HG02763 (cell line): ENCODE results near the gene IGSF21.

Experiments
- ATAC-seq: cut with Tn5 transposase; IDR thresholded peaks from one replicate; pipeline ENCODE4 v1.9.1; 2021; ENCODE audit warnings: mild to moderate bottlenecking, moderate library complexity; ENCODE audit not compliant: unreplicated experiment

The IGSF21 gene

DNA sequence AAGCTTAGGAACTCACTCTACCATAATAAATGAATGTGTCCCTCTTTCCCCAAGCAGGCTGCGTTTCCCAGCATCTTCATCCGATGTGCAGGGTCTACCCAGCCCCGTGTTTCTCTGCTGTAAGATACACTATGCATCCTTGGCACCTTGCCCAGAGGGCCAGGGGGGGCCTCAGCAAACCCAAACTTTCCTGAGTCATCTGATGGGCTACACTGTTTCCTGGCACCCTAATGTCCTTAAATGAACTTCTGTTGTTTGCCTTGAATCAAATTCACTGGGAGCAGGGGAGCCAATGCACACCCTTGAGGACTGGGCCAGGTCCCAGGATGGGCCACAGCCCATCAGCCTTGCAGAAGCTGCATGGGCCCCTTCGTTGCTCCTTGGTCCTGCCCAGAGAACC, 145.5 kb downstream of the IGSF21 start:
- no peak for ATAC-seq

DNA sequence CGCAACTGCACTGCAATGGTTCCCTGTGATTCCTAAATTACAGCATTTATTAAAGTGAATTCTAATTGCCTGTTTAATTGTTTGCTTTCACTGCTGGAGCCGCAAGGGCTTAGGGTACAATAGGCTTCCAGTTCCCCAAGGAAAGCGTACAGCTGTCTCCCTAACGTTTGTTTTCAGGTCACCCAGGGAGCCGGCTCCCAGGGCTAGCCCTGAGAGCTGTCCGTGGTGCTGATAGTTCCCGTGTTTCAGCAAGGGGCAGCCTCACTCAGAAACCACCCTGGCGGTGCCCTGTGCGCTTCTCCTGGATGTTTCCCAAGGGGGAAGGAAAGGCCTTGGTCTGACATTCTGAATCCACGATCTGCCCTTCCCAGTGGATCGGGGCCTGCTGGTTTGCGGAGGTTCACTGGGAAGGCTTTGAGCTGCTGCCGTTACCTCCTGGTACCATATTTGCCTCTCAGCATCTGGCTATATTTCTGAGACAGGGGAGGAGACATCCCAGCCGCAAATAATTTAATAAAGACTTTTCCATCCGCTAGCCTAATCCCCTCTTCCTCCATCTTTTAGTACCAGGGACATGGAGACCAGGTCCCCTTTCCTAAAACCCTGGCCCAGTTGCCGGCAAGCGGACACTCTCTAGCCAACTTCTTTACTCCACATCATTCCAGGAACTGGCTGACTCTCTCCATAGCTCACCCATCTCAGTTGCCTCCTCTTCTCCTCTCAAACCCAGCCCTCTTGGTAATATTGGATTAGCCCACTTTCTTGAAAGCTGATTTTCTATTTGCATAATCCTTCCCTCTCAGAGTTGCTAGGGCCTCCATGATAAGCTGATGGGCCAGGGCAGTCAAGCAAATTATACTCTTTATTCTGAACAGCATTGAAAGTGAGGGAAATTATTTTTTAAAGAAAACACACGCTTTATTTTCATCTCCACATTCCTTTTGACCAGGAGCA, 149.0 kb downstream of the IGSF21 start:
- no peak for ATAC-seq

DNA sequence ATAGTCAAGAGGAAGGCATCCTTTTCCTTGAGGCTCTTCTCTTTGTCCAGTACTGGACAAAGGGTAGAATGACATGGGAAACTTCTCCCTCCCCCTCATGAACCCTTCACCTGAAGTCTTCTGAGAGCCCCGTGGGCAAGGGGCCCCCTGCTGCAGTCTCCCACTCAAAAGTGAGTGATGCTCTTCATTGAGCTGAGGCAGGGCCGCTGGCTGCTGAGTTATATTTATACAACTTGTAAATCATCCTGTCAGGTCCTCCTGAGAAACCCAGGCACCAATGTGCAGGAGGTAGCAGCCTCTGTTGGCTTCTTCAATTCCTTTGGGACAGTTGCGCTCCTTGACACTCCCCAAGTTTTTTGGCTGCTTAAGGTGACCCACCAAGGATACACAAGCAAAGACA, 150.2 kb downstream of the IGSF21 start:
- ATAC-seq, result no peak

DNA sequence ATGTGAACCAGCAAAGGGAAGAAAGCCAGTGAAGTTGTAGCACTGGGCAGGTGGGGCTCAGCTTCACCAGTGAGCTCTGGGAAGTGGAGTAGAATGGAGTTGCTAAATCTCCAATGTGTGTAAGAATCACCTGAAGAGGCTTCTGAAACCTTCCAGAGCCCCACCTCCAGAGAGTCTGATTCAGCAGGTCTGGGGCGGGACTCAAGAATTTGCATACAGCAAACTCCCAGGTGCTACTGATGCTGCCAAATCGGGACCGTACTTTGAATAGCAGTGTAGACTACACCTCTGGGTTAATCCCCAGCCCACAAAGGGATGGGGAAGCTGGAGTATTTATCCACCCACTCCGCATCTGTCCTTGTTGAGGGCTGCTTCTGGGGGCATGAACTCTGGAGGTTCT, 154.3 kb downstream of the IGSF21 start:
- no peak for ATAC-seq

DNA sequence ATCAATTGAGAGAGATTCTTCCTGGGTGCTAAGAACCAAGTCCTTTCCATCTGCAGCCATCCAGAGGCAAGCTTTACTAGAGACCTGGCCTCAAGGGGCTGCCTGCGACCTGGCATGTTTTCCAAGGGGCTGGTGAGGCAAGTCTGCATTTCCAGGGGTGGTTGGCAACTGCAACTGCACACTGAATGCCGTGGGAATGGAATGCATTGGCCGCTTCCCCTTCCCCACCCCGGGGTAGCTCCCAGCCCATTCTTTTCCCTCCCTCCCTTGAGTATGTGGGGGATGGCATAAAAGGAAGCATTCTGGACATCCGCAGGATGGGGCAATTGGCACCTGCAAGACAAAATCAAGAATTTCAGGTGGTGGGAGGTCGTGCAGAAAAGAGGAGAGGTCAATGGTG, 155.1 kb downstream of the IGSF21 start:
- ATAC-seq, result no peak

DNA sequence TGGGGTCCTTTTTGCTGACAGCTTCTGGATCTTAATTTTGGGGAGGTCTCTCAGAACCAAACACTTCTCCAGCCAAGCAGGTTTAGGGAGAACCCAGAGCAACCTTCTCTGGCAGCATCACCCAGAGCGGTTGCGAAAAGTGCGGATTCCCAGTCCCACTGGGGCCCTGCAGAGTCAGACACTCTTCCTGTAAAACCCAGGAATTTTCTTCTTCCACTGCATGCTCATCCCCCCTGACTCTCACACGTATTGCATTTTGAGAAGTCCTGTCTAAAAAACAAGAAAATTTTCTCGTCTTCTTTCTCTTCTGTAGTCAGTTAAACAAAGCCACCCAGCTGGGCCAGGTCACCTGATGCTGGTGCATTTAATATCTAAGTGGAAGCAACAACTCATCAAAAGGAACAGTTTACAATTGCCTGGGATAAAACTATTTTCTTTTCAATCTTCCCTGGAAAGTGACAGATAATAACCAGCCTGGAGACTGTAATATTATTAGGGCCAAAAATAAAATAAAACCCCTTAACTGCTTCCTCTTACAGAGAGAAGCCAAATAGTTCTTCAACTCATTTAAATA, 156.0 kb downstream of the IGSF21 start:
- no peak for ATAC-seq

DNA sequence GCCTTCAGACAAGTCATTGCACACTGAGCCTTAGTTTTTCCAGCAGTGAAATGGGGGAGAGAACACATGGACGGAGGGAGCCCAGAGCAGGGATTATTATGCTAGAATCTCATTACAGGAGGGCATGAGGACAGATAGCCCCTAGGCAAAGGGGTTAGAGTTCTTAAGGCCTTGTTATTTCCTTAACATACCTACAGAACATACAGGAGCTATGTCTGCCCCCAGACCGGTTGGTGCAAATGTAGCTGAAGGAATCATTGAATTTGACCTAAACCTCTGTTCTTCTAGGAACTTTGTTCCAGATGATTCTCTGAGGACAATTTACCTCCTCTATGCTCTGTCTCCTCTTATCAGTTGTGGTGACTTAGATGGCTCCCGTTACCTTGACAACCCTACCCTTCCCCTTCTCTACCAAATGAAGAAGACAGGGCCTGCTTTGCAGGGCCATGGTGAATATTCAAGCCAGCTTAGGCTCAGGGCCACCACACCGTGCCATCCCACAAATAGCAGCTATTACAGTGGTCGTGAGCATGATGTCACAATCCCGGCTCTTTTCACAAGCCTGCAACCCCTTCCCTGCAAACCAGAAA, 156.9 kb downstream of the IGSF21 start:
- no peak for ATAC-seq

DNA sequence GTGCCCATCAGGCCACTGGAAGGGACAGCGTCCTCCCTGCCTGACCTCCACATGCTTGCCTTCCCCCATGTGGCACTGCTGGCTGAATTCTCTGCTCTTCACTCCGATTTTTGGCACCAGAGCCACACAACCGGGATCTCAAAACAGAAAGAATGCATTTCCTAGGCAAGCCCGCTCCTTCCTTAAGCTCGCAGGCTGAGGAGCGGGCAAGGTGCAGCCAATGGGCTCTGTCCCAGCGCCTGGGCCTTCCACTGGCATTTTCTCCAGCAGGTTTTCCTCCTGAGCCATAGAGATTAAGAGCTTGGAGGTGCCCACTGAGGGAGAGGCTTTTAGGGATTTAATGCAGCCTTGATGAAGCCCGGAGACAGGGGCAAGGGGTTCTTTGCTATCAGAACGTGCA, 158.0 kb downstream of the IGSF21 start:
- ATAC-seq, result no peak

DNA sequence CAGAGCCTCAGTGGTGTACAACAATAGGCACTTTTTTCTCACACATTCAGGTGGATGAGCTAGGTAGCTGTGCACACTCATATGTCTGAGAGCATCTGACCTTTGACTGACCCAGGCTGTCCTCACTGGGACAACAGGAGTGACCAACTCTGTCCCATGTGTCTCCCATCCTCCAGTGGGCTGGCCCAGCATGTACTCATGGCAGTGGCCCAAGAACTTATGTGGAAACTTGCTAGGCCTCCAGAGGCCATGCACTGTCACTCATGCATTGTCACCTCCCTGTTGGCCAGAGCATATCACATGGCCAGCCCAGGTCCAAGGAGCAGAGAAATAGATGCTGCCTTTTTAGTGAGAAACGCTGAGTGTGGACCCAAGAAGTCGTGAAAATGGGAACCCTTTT, 158.8 kb downstream of the IGSF21 start:
- ATAC-seq, result no peak

DNA sequence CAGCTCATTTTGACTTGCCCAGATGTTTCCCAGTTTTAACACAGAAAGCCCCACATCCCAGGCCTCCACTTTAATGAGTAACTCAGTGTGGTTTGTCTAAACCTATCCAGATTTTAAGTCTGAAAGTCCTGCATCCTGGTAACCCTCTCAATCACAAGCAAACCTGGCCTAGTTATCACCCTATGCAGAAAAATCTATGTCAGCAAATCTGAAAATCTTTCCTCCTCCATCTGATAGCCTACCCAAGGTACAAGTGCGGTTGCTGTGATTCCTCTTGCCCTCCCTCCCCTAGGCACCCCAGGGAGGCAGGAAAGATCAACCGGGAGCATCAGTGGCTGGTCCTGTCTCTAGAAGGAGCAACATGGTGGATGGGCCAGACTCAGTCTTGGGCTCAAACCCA, 163.7 kb downstream of the IGSF21 start:
- ATAC-seq, result no peak

DNA sequence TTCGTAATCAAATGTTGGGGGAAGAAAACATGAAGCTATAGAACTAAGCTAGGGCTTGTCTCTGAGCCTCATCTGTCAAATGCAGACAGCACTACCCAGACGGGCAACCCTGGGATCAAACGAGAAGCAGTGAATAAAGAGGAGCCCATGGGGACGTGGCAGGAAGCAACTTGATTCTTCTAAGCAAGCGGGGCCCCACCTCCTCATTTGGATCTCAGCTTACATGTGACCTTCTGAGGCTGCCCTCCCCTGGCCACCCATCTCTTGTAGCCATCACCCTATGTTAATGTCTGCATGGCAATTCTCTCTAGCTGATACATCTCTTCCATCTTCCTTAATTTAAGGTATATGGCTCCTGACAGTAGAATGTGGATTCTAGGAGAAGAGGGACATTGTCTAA, 171.3 kb downstream of the IGSF21 start:
- ATAC-seq, result no peak

DNA sequence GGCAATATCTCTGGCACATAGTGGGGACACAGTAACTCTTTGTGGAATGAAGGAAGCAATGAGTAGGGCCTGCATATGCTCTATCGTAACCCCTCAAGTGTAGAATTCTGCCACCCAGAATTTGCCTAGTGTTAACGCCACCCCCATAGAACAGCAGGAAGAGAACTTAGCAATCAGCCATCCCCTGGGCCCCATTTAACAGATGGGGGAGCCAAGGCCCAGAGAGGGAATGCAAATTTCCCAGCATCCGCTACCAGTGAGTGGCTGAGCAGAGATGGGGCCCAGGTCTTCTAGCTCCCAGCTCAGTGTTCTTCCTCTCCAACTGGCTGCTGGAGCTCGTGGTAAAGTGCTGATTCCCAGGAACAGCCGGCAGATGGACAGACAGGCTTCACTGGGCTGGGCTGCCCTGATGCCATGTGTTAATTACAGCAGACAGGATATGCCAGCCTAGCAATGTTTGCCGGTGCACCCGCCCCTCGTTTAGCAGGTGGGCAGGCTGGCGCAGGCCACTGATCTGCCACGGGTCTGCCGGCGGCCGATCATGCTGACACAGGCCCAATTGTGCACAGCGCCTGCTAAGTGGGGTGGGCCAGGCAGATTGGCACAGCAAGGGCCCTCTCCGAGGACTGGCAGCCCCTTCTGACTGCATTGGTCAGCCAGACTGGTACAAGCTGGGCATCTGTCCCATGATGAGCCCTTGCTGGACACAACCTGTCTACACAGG, 171.9 kb downstream of the IGSF21 start:
- ATAC-seq, result no peak

DNA sequence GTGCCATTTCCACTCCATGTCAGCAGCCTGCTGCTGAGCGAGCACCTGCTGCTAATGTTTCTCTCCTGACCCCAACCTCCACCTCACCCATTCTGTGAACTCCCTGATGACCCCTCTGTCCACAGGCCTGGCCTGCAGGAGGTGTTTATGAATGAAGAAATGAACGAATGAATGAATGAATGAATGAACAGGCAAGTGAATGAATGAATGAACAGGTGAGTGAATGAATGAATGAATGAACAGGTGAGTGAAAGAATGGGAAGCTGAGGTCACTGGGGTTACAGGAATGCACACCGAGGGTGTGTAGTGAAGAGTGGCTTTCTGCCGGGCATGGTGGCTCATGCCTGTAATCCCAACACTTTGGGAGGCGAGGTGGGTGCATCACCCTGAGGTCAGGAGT, 173.4 kb downstream of the IGSF21 start:
- ATAC-seq, result no peak

DNA sequence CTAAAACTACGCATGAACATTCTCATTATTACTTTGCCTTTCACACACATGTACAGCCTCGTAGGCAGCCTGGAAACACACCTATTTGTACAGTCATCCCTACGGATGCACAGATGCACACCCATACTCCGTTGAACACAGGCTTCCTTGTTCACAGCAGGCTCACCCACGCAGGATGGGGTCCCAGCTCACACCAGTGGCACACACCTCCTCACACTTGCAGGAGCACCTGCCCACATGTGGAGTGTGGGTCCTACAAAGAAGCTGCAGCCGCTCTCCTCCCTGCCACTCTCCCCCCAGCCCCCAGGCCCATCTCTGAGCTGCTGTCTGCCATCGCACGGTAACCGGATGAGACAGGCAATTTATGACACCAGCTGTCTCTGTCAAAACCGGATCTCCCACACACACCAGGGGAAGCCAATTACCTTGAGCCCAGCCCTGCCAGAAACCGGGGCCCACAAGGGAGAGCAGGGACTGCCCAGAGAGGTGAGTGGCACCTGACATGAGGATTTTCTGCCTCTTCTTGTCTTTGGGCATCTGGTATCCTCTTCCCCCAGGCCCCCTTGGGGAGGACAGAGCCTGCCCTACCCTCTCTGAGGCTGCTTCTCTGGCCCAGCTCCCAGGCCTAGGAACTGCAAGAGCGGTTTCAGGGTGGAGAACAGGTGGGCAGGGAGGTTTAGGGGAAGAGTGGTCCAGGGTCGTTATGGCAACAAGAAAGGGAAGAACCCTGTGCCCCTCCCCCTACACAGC, 175.4 kb downstream of the IGSF21 start:
- ATAC-seq, result no peak

DNA sequence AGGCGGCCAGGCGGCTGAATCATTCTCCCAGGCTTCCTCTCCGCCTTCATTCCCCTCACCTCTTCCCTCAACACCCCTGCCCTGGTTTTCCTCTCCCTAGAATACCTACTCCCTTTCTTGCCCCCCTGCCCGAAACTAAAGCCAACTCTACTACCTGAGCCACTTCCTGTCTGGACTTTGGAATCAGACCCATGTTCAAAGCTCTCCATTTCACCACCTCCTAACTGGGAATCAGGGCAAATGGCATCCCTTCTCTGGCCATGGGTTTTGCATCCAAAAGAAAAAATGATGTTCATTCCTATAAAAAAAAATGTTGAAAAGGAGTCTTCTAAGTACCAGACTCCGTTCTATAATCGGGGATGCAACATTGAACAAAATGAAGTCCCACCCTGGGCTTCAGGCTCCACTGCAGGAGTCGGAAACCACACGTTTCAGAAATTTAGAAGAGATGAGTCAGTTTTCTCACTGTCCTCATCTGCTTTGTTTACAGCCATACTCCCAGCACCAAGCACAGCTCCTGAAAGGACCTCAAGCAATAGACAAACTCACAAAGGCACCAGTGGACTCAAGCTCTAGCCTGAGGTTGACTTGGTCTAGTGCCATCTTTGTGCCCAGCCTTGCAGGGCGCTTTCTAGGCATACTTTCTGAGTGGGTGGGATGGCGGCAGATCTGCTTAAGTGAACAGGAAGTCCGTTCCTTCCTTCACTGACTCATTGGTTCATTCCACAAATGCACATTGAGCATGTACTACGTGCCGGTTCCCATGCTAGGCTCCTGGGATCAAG, 176.2 kb downstream of the IGSF21 start:
- no peak for ATAC-seq

DNA sequence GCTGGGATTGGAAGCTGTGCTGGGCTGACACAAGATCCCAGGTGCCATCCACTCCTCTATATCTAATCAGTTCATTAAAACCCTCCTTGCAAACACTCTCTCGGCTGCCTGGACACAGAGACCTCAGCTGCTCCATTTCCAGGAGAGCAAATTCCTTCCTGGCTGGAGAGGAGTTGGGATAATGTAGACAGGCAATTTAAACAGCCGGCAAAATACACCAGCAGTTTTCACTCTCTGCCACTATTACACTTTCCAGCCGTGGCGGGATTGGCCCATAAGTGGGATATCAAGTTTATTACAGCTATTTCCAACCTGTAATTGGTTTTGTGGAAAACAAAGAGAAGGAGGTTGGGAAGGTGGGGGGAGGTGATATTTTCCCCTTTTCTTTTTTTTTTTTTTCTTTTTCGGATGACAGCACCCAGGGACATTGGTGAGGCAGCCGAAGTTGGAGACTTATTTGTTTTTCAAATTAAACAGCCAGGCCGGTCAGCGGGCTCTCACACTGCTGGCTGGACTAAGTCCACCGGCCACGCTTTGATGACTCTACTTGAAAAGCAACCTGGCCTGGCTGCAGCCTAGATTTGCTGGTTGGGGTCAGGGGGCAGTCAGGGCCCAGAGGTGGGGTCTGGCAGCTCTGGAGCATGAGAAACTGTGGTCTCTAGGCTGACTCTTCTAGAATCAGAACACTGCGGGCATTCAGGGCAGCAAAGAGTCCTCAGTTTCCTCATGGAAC, 177.4 kb downstream of the IGSF21 start:
- no peak for ATAC-seq

DNA sequence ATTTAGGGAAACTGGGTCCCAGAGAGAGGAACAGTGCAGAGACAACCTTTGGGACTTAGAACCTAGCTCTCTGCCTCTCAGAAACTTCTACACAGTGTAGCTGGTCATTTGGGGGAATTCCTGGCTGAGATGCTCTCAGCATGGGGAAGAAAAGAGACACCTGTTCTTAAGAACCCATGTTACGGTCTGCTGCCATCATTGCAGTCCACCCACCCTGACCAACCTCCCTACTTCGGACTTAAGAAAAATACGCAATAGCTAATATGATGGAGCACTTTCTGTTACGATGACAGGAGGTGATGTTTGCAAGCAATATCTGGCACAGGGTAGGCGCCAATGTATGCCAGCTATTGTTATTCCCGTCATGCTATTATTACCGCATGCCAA, 177.9 kb downstream of the IGSF21 start:
- ATAC-seq, result no peak

DNA sequence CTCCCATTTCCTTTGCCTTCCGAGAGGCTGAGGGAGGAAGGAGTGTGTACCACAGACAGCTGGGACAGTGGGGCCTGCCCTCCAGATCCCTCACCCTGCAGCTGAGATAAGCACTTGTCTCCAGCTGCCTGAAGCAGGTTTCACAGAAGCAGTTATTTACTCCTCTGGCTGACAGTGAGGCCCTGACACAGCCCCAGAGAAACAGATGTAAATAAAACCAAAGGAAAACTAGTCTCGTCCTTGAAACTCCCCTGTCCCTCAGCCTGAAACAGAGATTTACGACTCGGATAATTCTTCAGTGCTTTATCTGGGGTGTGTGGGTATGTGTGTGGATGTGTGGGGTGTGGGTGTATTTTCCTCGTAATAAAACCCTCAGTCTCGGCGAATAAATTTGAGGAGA, 181.1 kb downstream of the IGSF21 start:
- no peak for ATAC-seq

DNA sequence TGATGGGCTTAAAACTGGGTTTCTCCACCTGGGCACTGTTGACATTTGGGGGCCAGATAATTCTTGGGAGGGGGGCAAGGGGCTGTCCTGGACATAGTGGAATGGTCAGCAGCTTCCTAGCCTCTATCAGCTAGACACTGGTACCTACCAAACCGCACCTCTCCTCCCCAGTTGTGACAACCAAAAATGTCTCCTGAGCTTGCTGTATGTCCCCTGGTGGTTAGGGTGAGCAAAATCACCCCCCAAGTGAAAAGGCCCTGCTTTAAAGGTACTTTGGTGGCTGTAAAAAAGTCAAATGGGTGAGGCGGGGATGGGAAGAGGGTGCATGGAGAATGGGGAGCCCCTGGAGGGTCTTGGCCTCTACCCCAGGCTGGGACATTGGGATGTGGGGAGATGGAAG, 182.0 kb downstream of the IGSF21 start:
- no peak for ATAC-seq
